ENCODE measurements around the gene MAJIN.
"Not testable (repeated sequence)": the region's sequence is repeated elsewhere in the genome, so short reads cannot be mapped to it uniquely, and the experiment has no call there.

The MAJIN gene

GRCh38 chr11:64971421-64972233 is at the start of gene MAJIN:
TSS of gene MAJIN (minus strand) at chr11:64972108. CDS start at chr11:64959405, 12,703 bp downstream.
- peak in 1 of 2 experiments; percentile 53 for DNase-seq

- no peak for DNase-seq
Observed at GRCh38 chr11:65021509-65021908, 49.6 kb upstream of the MAJIN start.

GRCh38 chr11:65021003-65021402 is 49.1 kb upstream of the MAJIN start:
- DNase-seq: no peak

- no peak for DNase-seq
Observed at GRCh38 chr11:65019824-65020223, 47.9 kb upstream of the MAJIN start.

GRCh38 chr11:65017937-65018336 is 46.0 kb upstream of the MAJIN start:
- DNase-seq: no peak

GRCh38 chr11:65016705-65017104 is 44.8 kb upstream of the MAJIN start:
- DNase-seq: no peak

- DNase-seq: peak in 1 of 2 experiments; percentile 49
Observed at GRCh38 chr11:65014726-65015227, 42.9 kb upstream of the MAJIN start.

- DNase-seq: peak; percentile 83 to 93
Observed at GRCh38 chr11:65013888-65014725, 42.2 kb upstream of the MAJIN start, which contains the start of gene ARL2. TSS of gene ARL2 (plus strand) at chr11:65014160. CDS start at chr11:65014208, 48 bp downstream.

GRCh38 chr11:65013130-65013887 is 41.4 kb upstream of the MAJIN start:
- DNase-seq: peak; percentile 81 to 83

GRCh38 chr11:65008873-65009272 is 37.0 kb upstream of the MAJIN start:
- no peak for DNase-seq

GRCh38 chr11:65008016-65008415 is 36.1 kb upstream of the MAJIN start:
- no peak for DNase-seq

- DNase-seq: not testable (repeated sequence)
Observed at GRCh38 chr11:65003968-65004367, 32.1 kb upstream of the MAJIN start.

GRCh38 chr11:65003282-65003681 is 31.4 kb upstream of the MAJIN start:
- DNase-seq: no peak

- DNase-seq: no peak
Observed at GRCh38 chr11:65002706-65003105, 30.8 kb upstream of the MAJIN start.

GRCh38 chr11:64999478-64999877 is 27.6 kb upstream of the MAJIN start:
- no peak for DNase-seq

GRCh38 chr11:64998690-64999431 is 27.0 kb upstream of the MAJIN start:
- DNase-seq: no peak

GRCh38 chr11:64998141-64998540 is 26.2 kb upstream of the MAJIN start:
- no peak for DNase-seq

- DNase-seq: peak; percentile 84 to 94
Observed at GRCh38 chr11:64996710-64997380, 24.9 kb upstream of the MAJIN start, which contains the start of gene BATF2. TSS of gene BATF2 (minus strand) at chr11:64996971. CDS start at chr11:64996914, 57 bp downstream.

GRCh38 chr11:64996327-64996709 is 24.4 kb upstream of the MAJIN start:
- no peak for DNase-seq

GRCh38 chr11:64994318-64994717 is 22.4 kb upstream of the MAJIN start:
- DNase-seq: no peak

- DNase-seq: no peak
Observed at GRCh38 chr11:64990222-64990923, 18.5 kb upstream of the MAJIN start.
